Epithelial cell of proximal tubule (primary cell): Measurements from ENCODE around the gene IGSF9. TPM values are rescaled to one million over a fixed set of nuclear protein-coding genes. Genes with fewer than 3 reads are reported as not detected.

ENCODE experiments used
- DNase-seq: peaks from one replicate; pipeline ENCODE4 v3.0.0-alpha.2; 2011; ENCODE audit warnings: low read depth
- H3K4me3 ChIP-seq: 2 replicates; pipeline ENCODE4 v1.5.1; 2011; ENCODE audit warnings: low read depth, mild to moderate bottlenecking, low read length
- CTCF ChIP-seq: conservative IDR thresholded peaks from 2 replicates; pipeline ENCODE4 v1.5.1; 2012; ENCODE audit warnings: low read depth, mild to moderate bottlenecking, low read length
- total RNA-seq: library from RNA; depleted of rRNA; stranded (reverse); fragments of >200 nt; gene quantifications from 2 replicates; pipeline ENCODE4 v1.2.3, GENCODE V29; 2015

IGSF9 gene
- total RNA-seq, 1 donor from 2014 or later = 1.4 TPM

- TF ChIP-seq CTCF = no peak
- no peak overlapping the region for H3K4me3 ChIP-seq
- no peak for DNase-seq
Observed at GRCh38 chr1:159974350-159974965, 29.0 kb upstream of the IGSF9 start.

GRCh38 chr1:159973350-159973940, 28.0 kb upstream of the IGSF9 start:
- no peak for DNase-seq
- H3K4me3 ChIP-seq = no peak overlapping the region
- no peak for TF ChIP-seq CTCF

- no peak for DNase-seq
- no peak for TF ChIP-seq CTCF
- H3K4me3 ChIP-seq = no peak overlapping the region
Observed at GRCh38 chr1:159972443-159973205, 27.2 kb upstream of the IGSF9 start.

- no peak overlapping the region for H3K4me3 ChIP-seq
- DNase-seq = no peak
- TF ChIP-seq CTCF = no peak
Observed at GRCh38 chr1:159970932-159971342, 25.5 kb upstream of the IGSF9 start.

GRCh38 chr1:159968901-159969300, 23.5 kb upstream of the IGSF9 start:
- no peak overlapping the region for H3K4me3 ChIP-seq
- DNase-seq = no peak
- no peak for TF ChIP-seq CTCF

- H3K4me3 ChIP-seq = no peak overlapping the region
- TF ChIP-seq CTCF = no peak
Observed at GRCh38 chr1:159965263-159965662, 19.9 kb upstream of the IGSF9 start.

More at GRCh38 chr1:159965263-159965662, 19.9 kb upstream of the IGSF9 start:
- no peak for DNase-seq
